Right lobe of liver (tissue), 4 donors: ENCODE results near the gene ALOXE3.

ENCODE experiments used
- CTCF ChIP-seq, 4 donors: fragments of 200-600 bp in 3 of 4; fragments of 450-650 bp in 1 of 4; IDR thresholded peaks; one replicate each; pipeline versions ENCODE4 v1.5.1 to v1.8.0; 2016 to 2022; ENCODE audit warnings: antibody characterized with exemption in 4 of 4, mild to moderate bottlenecking in 2 of 4
- POLR2A ChIP-seq: fragments of 450-650 bp; IDR thresholded peaks from one replicate; pipeline ENCODE4 v1.6.1; 2017; ENCODE audit warnings: antibody characterized with exemption, mild to moderate bottlenecking
- donor health status: DM: no; HTN: no; CAD: no.
- donor health status: DM: no; HTN: no; CAD: no.
- donor health status: DM: no; HTN: yes; CAD: no.

- TF ChIP-seq CTCF (IDR thresholded peaks at IDR 0.05) (peak; percentile 76 to 82 (median 82)), POLR2A (peak; percentile 68)
Observed at GRCh38 chr17:8138672-8139371, 20.5 kb upstream of the ALOXE3 start.
